Natural killer cell (primary cell): ENCODE data around the gene USP24. TPM values are rescaled to one million over a fixed set of nuclear protein-coding genes. Genes with fewer than 3 reads are reported as not detected.

ENCODE experiments used
- ATAC-seq, 3 donors: fragments of 150-1000 bp in 2 of 3; fragments of 200-7000 bp in 1 of 3; cut with Tn5 transposase; 1 replicate in 1 of 3; 2 replicates in 2 of 3; pipeline ENCODE4 v1.10.0; 2021; ENCODE audit warnings: mild to moderate bottlenecking in 2 of 3, moderate library complexity in 2 of 3
- DNase-seq, 2 donors: peaks; one replicate each; pipeline versions ENCODE4 v3.0.0 to v3.0.0-alpha.2; 2013 to 2021; ENCODE audit warnings: mixed read lengths in 1 of 2
- H3K27ac ChIP-seq: one replicate; pipeline ENCODE4 v1.5.1; 2013; ENCODE audit warnings: mild to moderate bottlenecking, low read length
- H3K27me3 ChIP-seq: one replicate; pipeline ENCODE4 v1.6.1; 2013; ENCODE audit warnings: low read length; ENCODE audit not compliant: control insufficient read depth, insufficient read depth
- H3K36me3 ChIP-seq: one replicate; pipeline ENCODE4 v1.6.1; 2013; ENCODE audit warnings: low read length; ENCODE audit not compliant: control insufficient read depth, insufficient read depth
- H3K4me1 ChIP-seq: one replicate; pipeline ENCODE4 v1.6.1; 2013; ENCODE audit warnings: low read length; ENCODE audit not compliant: control insufficient read depth, insufficient read depth
- H3K4me3 ChIP-seq: one replicate; pipeline ENCODE4 v1.5.1; 2013; ENCODE audit warnings: low read length
- H3K9me3 ChIP-seq: one replicate; pipeline ENCODE4 v1.6.1; 2013; ENCODE audit warnings: low read length; ENCODE audit not compliant: control insufficient read depth, insufficient read depth
- H3K27ac Mint-ChIP-seq, 2 donors: one replicate each; pipeline ENCODE4 v1.8.0; 2022; ENCODE audit warnings: mild to moderate bottlenecking in 2 of 2, mixed read lengths in 2 of 2, moderate library complexity in 1 of 2
- H3K27me3 Mint-ChIP-seq, 2 donors: one replicate each; pipeline ENCODE4 v1.8.0; 2022; ENCODE audit warnings: low read depth in 2 of 2, mixed read lengths in 2 of 2
- H3K36me3 Mint-ChIP-seq: one replicate; pipeline ENCODE4 v1.8.0; 2022; ENCODE audit warnings: mixed read lengths
- H3K4me1 Mint-ChIP-seq, 2 donors: one replicate each; pipeline ENCODE4 v1.8.0; 2022; ENCODE audit warnings: mixed read lengths in 2 of 2
- H3K4me3 Mint-ChIP-seq: one replicate; pipeline ENCODE4 v1.8.0; 2022; ENCODE audit warnings: mild to moderate bottlenecking, moderate library complexity, mixed read lengths
- H3K9me3 Mint-ChIP-seq, 2 donors: one replicate each; pipeline ENCODE4 v1.8.0; 2022; ENCODE audit warnings: mixed read lengths in 2 of 2
- WGBS: methylation state at CpG from one replicate; pipeline ENCODE4 v1.1.7; 2013; ENCODE audit warnings: missing lambda C conversion rate; ENCODE audit not compliant: insufficient coverage; 5-methylcytosine and 5-hydroxymethylcytosine counted together
- intact Hi-C: fragments of 100-400 bp; cut with micrococcal nuclease; formaldehyde crosslinking; loops from one replicate; pipeline ENCODE4 v1.14.2; 2022
- total RNA-seq, 4 donors: library from RNA; stranded (reverse); fragments of 120-200 nt in 1 of 4; gene quantifications; one replicate each; pipeline versions ENCODE4 v1.2.3 to v1.2.4, GENCODE V29; 2013 to 2022
- TF ChIP-seq, protein P1 (sequence below): fragments of 200-600 bp; IDR thresholded peaks from one replicate; pipeline ENCODE4 v1.8.0; 2022; ENCODE audit warnings: antibody characterized with exemption

USP24 gene
- total RNA-seq, 3 donors from 2014 or later (not counting 1 experiment from before 2014, with no cell fraction given), result 155 TPM

GRCh38 chr1:55154616-55155015, 60.5 kb downstream of the USP24 start:
- H3K4me1 Mint-ChIP-seq, result peaks cover 13 to 18% of the 10 kb centered on the region in 2 donors
- DNase-seq (no peak), ATAC-seq (no peak)
- H3K9me3 ChIP-seq, result no peaks in the 10 kb centered on the region
- H3K4me3 Mint-ChIP-seq, result no peak overlapping the region
- no peaks in the 10 kb centered on the region for H3K27me3 ChIP-seq
- no peak overlapping the region for H3K4me3 ChIP-seq
- no peak overlapping the region for H3K27ac Mint-ChIP-seq
- intact Hi-C loops, result no loop called here
- H3K36me3 Mint-ChIP-seq, result peaks cover 18% of the 10 kb centered on the region
- peaks cover 64% of the 10 kb centered on the region for H3K36me3 ChIP-seq
- no peaks in the 10 kb centered on the region for H3K27me3 Mint-ChIP-seq
- no peak overlapping the region for H3K27ac ChIP-seq
- WGBS, result 100% methylated on average over 4 of the region's 5 CpGs
- H3K9me3 Mint-ChIP-seq, result no peaks in the 10 kb centered on the region
- peaks cover 8% of the 10 kb centered on the region for H3K4me1 ChIP-seq
- TF ChIP-seq, protein P1, sequence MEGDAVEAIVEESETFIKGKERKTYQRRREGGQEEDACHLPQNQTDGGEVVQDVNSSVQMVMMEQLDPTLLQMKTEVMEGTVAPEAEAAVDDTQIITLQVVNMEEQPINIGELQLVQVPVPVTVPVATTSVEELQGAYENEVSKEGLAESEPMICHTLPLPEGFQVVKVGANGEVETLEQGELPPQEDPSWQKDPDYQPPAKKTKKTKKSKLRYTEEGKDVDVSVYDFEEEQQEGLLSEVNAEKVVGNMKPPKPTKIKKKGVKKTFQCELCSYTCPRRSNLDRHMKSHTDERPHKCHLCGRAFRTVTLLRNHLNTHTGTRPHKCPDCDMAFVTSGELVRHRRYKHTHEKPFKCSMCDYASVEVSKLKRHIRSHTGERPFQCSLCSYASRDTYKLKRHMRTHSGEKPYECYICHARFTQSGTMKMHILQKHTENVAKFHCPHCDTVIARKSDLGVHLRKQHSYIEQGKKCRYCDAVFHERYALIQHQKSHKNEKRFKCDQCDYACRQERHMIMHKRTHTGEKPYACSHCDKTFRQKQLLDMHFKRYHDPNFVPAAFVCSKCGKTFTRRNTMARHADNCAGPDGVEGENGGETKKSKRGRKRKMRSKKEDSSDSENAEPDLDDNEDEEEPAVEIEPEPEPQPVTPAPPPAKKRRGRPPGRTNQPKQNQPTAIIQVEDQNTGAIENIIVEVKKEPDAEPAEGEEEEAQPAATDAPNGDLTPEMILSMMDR, result no peak

- DNase-seq, result no peak
- intact Hi-C loops, result no loop called here
- no peak for ATAC-seq
- H3K27ac ChIP-seq, result no peak overlapping the region
- H3K36me3 ChIP-seq, result peaks cover 55% of the 10 kb centered on the region
- Mint-ChIP-seq H3K27ac (peak overlapping the region; percentile 92 to 94), H3K9me3 (no peaks in the 10 kb centered on the region), H3K4me3 (no peak overlapping the region), H3K4me1 (peaks cover 13 to 18% of the 10 kb centered on the region in 2 donors), H3K36me3 (peaks cover 18% of the 10 kb centered on the region), H3K27me3 (no peaks in the 10 kb centered on the region)
- H3K9me3 ChIP-seq, result no peaks in the 10 kb centered on the region
- TF ChIP-seq, protein P1, result no peak
- no peak overlapping the region for H3K4me3 ChIP-seq
- no peaks in the 10 kb centered on the region for H3K27me3 ChIP-seq
- 97% methylated on average over 3 of the region's 3 CpGs for WGBS
- H3K4me1 ChIP-seq, result peaks cover 8% of the 10 kb centered on the region
These were observed 62.1 kb downstream of the USP24 start for GRCh38 chr1:55153031-55153430.

GRCh38 chr1:55150880-55151588, 64.1 kb downstream of the USP24 start:
- WGBS, result 28% methylated on average over 2 of the region's 2 CpGs
- H3K4me1 Mint-ChIP-seq, result peaks cover 13 to 16% of the 10 kb centered on the region in 2 donors
- peak in 1 of 2 donors; percentile 60 for DNase-seq
- peaks cover 15% of the 10 kb centered on the region for H3K36me3 Mint-ChIP-seq
- Histone ChIP-seq H3K27ac (peak overlapping the region; percentile 83), H3K27me3 (no peaks in the 10 kb centered on the region), H3K9me3 (no peaks in the 10 kb centered on the region), H3K36me3 (peaks cover 57% of the 10 kb centered on the region), H3K4me1 (peaks cover 8% of the 10 kb centered on the region), H3K4me3 (no peak overlapping the region)
- TF ChIP-seq, protein P1, result no peak
- peak overlapping the region; percentile 92 to 94 for H3K27ac Mint-ChIP-seq
- intact Hi-C loops, result no loop called here
- H3K4me3 Mint-ChIP-seq, result peak overlapping the region; percentile 76
- no peaks in the 10 kb centered on the region for H3K9me3 Mint-ChIP-seq
- H3K27me3 Mint-ChIP-seq, result no peaks in the 10 kb centered on the region
- peak; percentile 88 to 94 (median 91) for ATAC-seq

- TF ChIP-seq, protein P1, result no peak
- no peaks in the 10 kb centered on the region for H3K9me3 Mint-ChIP-seq
- no peak for DNase-seq
- Histone ChIP-seq H3K4me1 (peaks cover 8% of the 10 kb centered on the region), H3K9me3 (no peaks in the 10 kb centered on the region), H3K27me3 (no peaks in the 10 kb centered on the region), H3K4me3 (no peak overlapping the region), H3K27ac (no peak overlapping the region), H3K36me3 (peaks cover 50% of the 10 kb centered on the region)
- peaks cover 11 to 13% of the 10 kb centered on the region in 2 donors for H3K4me1 Mint-ChIP-seq
- H3K36me3 Mint-ChIP-seq, result peaks cover 6% of the 10 kb centered on the region
- no peak for ATAC-seq
- H3K27ac Mint-ChIP-seq, result peak overlapping the region in 1 of 2 donors; percentile 37
- H3K27me3 Mint-ChIP-seq, result no peaks in the 10 kb centered on the region
- H3K4me3 Mint-ChIP-seq, result no peak overlapping the region
- intact Hi-C loops, result no loop called here
These were observed 66.5 kb downstream of the USP24 start for GRCh38 chr1:55148676-55149075.
